ENCODE measurements around the gene CCL15. TPM values are rescaled to one million over a fixed set of nuclear protein-coding genes. Genes with fewer than 3 reads are reported as not detected.
"Not testable (repeated sequence)": the region's sequence is repeated elsewhere in the genome, so short reads cannot be mapped to it uniquely, and the experiment has no call there.

CCL15 gene
- total and polyA plus RNA-seq, 4 donors, result 8.8 to 27.8 (median 11.6) TPM

GRCh38 chr17:36017799-36018198 is 16.4 kb upstream of the CCL15 start, which contains the start of gene CCL23:
CCL23 (minus strand) TSS chr17:36017972; CDS start chr17:36017897, 75 bp downstream.
- H3K36me3 ChIP-seq (ENCODE audit: control insufficient read depth in 4 of 4, insufficient read depth in 3 of 4, low read depth in 1 of 4, low read length in 3 of 4), result peaks cover 0 to 3% (median under 1%) of the 10 kb centered on the region in 4 donors
- peak; percentile 90 for TF ChIP-seq NR2F2 (IDR thresholded peaks at IDR 0.05)
- peak in 1 of 2 donors; percentile 21 for TF ChIP-seq RAD21 (IDR thresholded peaks at IDR 0.05)
- TF ChIP-seq MAX (IDR thresholded peaks at IDR 0.05), result peak; percentile 44
- no peak for TF ChIP-seq ATF3 (IDR thresholded peaks at IDR 0.05)
- DNase-seq (ENCODE audit: low spot score), result no peak
- peaks cover 0 to 2% (median 0%) of the 10 kb centered on the region in 4 donors for H3K4me1 ChIP-seq (ENCODE audit: control insufficient read depth in 4 of 4, insufficient read depth in 4 of 4, low read length in 3 of 4)
- H3K27me3 ChIP-seq (ENCODE audit: control insufficient read depth in 4 of 4, insufficient read depth in 4 of 4, low read length in 3 of 4), result no peaks in the 10 kb centered on the region
- H3K4me3 ChIP-seq (ENCODE audit: low read depth in 1 of 3, low read length in 3 of 3), result no peak within 1 kb of the TSS
- 61% methylated on average over 6 of the region's 6 CpGs for WGBS
- H3K9me3 ChIP-seq (ENCODE audit: control insufficient read depth in 4 of 4, low read length in 3 of 4), result no peaks in the 10 kb centered on the region
- H3K9ac ChIP-seq (ENCODE audit: low read depth in 1 of 2, low read length in 2 of 2), result no peak within 1 kb of the TSS
- H3K27ac ChIP-seq (ENCODE audit: low read depth in 1 of 2, low read length in 2 of 2), result no peak within 1 kb of the TSS

GRCh38 chr17:36016555-36016954 is 15.2 kb upstream of the CCL15 start:
- peaks cover 0 to 2% (median 0%) of the 10 kb centered on the region in 4 donors for H3K4me1 ChIP-seq (ENCODE audit: control insufficient read depth in 4 of 4, insufficient read depth in 4 of 4, low read length in 3 of 4)
- no peak overlapping the region for H3K4me3 ChIP-seq (ENCODE audit: low read depth in 1 of 3, low read length in 3 of 3)
- WGBS, result 98% methylated on average over 2 of the region's 2 CpGs
- no peak for DNase-seq (ENCODE audit: low spot score)
- no peak for TF ChIP-seq FOXA2 (IDR thresholded peaks at IDR 0.05)
- TF ChIP-seq EGR1 (IDR thresholded peaks at IDR 0.05; ENCODE audit: low read depth in 2 of 2), result no peak
- TF ChIP-seq YY1 (IDR thresholded peaks at IDR 0.05), result no peak
- TF ChIP-seq JUND (IDR thresholded peaks at IDR 0.05), result no peak
- no peak for TF ChIP-seq ATF3 (IDR thresholded peaks at IDR 0.05)
- TF ChIP-seq REST (IDR thresholded peaks at IDR 0.05), result no peak
- no peak for TF ChIP-seq RXRA (IDR thresholded peaks at IDR 0.05)
- TF ChIP-seq SP1 (IDR thresholded peaks at IDR 0.05), result no peak
- no peak for TF ChIP-seq CTCF (IDR thresholded peaks at IDR 0.05; ENCODE audit: low read depth, low read length, missing input control)
- TF ChIP-seq GABPA (IDR thresholded peaks at IDR 0.05 in 1 of 2, conservative IDR thresholded peaks at IDR 0.05 in 1 of 2), result no peak
- no peak for TF ChIP-seq RAD21 (IDR thresholded peaks at IDR 0.05)
- TF ChIP-seq MAX (IDR thresholded peaks at IDR 0.05), result no peak
- no peak for TF ChIP-seq TAF1 (conservative IDR thresholded peaks at IDR 0.05)
- TF ChIP-seq HNF4A (conservative IDR thresholded peaks at IDR 0.05), result no peak
- H3K9me3 ChIP-seq (ENCODE audit: control insufficient read depth in 4 of 4, low read length in 3 of 4), result no peaks in the 10 kb centered on the region
- H3K9ac ChIP-seq (ENCODE audit: low read depth in 1 of 2, low read length in 2 of 2), result no peak overlapping the region
- H3K27me3 ChIP-seq (ENCODE audit: control insufficient read depth in 4 of 4, insufficient read depth in 4 of 4, low read length in 3 of 4), result no peaks in the 10 kb centered on the region
- no peak overlapping the region for H3K27ac ChIP-seq (ENCODE audit: low read depth in 1 of 2, low read length in 2 of 2)
- H3K36me3 ChIP-seq (ENCODE audit: control insufficient read depth in 4 of 4, insufficient read depth in 3 of 4, low read depth in 1 of 4, low read length in 3 of 4), result peaks cover 0 to 14% (median 5%) of the 10 kb centered on the region in 4 donors

GRCh38 chr17:36015895-36016294 is 14.5 kb upstream of the CCL15 start:
- not testable (repeated sequence) for H3K4me1 ChIP-seq (ENCODE audit: control insufficient read depth in 4 of 4, insufficient read depth in 4 of 4, low read length in 3 of 4); H3K27me3 ChIP-seq (ENCODE audit: control insufficient read depth in 4 of 4, insufficient read depth in 4 of 4, low read length in 3 of 4); H3K27ac ChIP-seq (ENCODE audit: low read depth in 1 of 2, low read length in 2 of 2); DNase-seq (ENCODE audit: low spot score); H3K9ac ChIP-seq (ENCODE audit: low read depth in 1 of 2, low read length in 2 of 2); H3K9me3 ChIP-seq (ENCODE audit: control insufficient read depth in 4 of 4, low read length in 3 of 4); H3K4me3 ChIP-seq (ENCODE audit: low read depth in 1 of 3, low read length in 3 of 3)
- WGBS, result 98% methylated on average over 4 of the region's 4 CpGs
- peaks cover 0 to 14% (median 6%) of the 10 kb centered on the region in 4 donors for H3K36me3 ChIP-seq (ENCODE audit: control insufficient read depth in 4 of 4, insufficient read depth in 3 of 4, low read depth in 1 of 4, low read length in 3 of 4)
